ENCODE measurements around the gene PPP5C.
"Not testable (repeated sequence)": the region's sequence is repeated elsewhere in the genome, so short reads cannot be mapped to it uniquely, and the experiment has no call there.

Gene PPP5C

GRCh38 chr19:46346821-46347571, at the start of gene PPP5C:
PPP5C (plus strand) TSS chr19:46347087; CDS start chr19:46347097, 10 bp downstream.
- in situ Hi-C loops (cut with MboI; ENCODE audit: low sequenced_read_pairs) = no loop called here

- in situ Hi-C loops (cut with MboI; ENCODE audit: low sequenced_read_pairs) = no loop called here
Observed at GRCh38 chr19:46297700-46298478, 49.0 kb upstream of the PPP5C start.

- in situ Hi-C loops (cut with MboI; ENCODE audit: low sequenced_read_pairs) = no loop called here
Observed at GRCh38 chr19:46298479-46299003, 48.3 kb upstream of the PPP5C start.

- in situ Hi-C loops (cut with MboI; ENCODE audit: low sequenced_read_pairs) = no loop called here
Observed at GRCh38 chr19:46299004-46299509, 47.8 kb upstream of the PPP5C start.

GRCh38 chr19:46299695-46300094, 47.2 kb upstream of the PPP5C start:
- in situ Hi-C loops (cut with MboI; ENCODE audit: low sequenced_read_pairs) = no loop called here

- in situ Hi-C loops (cut with MboI; ENCODE audit: low sequenced_read_pairs) = no loop called here
Observed at GRCh38 chr19:46303322-46303690, 43.6 kb upstream of the PPP5C start.

- in situ Hi-C loops (cut with MboI; ENCODE audit: low sequenced_read_pairs) = no loop called here
Observed at GRCh38 chr19:46303691-46304397, 43.0 kb upstream of the PPP5C start.

- in situ Hi-C loops (cut with MboI; ENCODE audit: low sequenced_read_pairs) = no loop called here
Observed at GRCh38 chr19:46306501-46306900, 40.4 kb upstream of the PPP5C start.

- in situ Hi-C loops (cut with MboI; ENCODE audit: low sequenced_read_pairs) = no loop called here
Observed at GRCh38 chr19:46308510-46308909, 38.4 kb upstream of the PPP5C start.

- in situ Hi-C loops (cut with MboI; ENCODE audit: low sequenced_read_pairs) = no loop called here
Observed at GRCh38 chr19:46309056-46309455, 37.8 kb upstream of the PPP5C start.

GRCh38 chr19:46311444-46311843, 35.4 kb upstream of the PPP5C start:
- in situ Hi-C loops (cut with MboI; ENCODE audit: low sequenced_read_pairs) = no loop called here

GRCh38 chr19:46313540-46314469, 33.1 kb upstream of the PPP5C start:
- in situ Hi-C loops (cut with MboI; ENCODE audit: low sequenced_read_pairs) = not testable (repeated sequence)

GRCh38 chr19:46317339-46317738, 29.5 kb upstream of the PPP5C start:
- in situ Hi-C loops (cut with MboI; ENCODE audit: low sequenced_read_pairs) = no loop called here

- in situ Hi-C loops (cut with MboI; ENCODE audit: low sequenced_read_pairs) = no loop called here
Observed at GRCh38 chr19:46319613-46320012, 27.3 kb upstream of the PPP5C start.

GRCh38 chr19:46320559-46320958, 26.3 kb upstream of the PPP5C start:
- in situ Hi-C loops (cut with MboI; ENCODE audit: low sequenced_read_pairs) = no loop called here

GRCh38 chr19:46321653-46322052, 25.2 kb upstream of the PPP5C start:
- in situ Hi-C loops (cut with MboI; ENCODE audit: low sequenced_read_pairs) = no loop called here

- in situ Hi-C loops (cut with MboI; ENCODE audit: low sequenced_read_pairs) = not testable (repeated sequence)
Observed at GRCh38 chr19:46323227-46323626, 23.7 kb upstream of the PPP5C start.

- in situ Hi-C loops (cut with MboI; ENCODE audit: low sequenced_read_pairs) = no loop called here
Observed at GRCh38 chr19:46324277-46324676, 22.6 kb upstream of the PPP5C start.

- in situ Hi-C loops (cut with MboI; ENCODE audit: low sequenced_read_pairs) = no loop called here
Observed at GRCh38 chr19:46326608-46327007, 20.3 kb upstream of the PPP5C start.

- in situ Hi-C loops (cut with MboI; ENCODE audit: low sequenced_read_pairs) = no loop called here
Observed at GRCh38 chr19:46328079-46328478, 18.8 kb upstream of the PPP5C start.
